Colonic mucosa (tissue), 4 donors: ENCODE measurements around the gene GIMAP2. TPM values are rescaled to one million over a fixed set of nuclear protein-coding genes. Genes with fewer than 3 reads are reported as not detected.

ENCODE experiments used
- DNase-seq: peaks from one replicate; pipeline ENCODE4 v3.0.0-alpha.2; 2020
- H3K27ac ChIP-seq: fragments of 200-600 bp; one replicate; pipeline ENCODE4 v1.8.0; 2021
- H3K27me3 ChIP-seq: fragments of 200-600 bp; one replicate; pipeline ENCODE4 v1.8.0; 2021
- H3K36me3 ChIP-seq: fragments of 200-600 bp; one replicate; pipeline ENCODE4 v1.8.0; 2021
- H3K4me1 ChIP-seq: fragments of 200-600 bp; one replicate; pipeline ENCODE4 v1.8.0; 2021; ENCODE audit warnings: mild to moderate bottlenecking
- H3K4me3 ChIP-seq: fragments of 200-600 bp; one replicate; pipeline ENCODE4 v1.8.0; 2021
- H3K9ac ChIP-seq, 2 donors: one replicate each; pipeline ENCODE4 v1.7.0; 2013; ENCODE audit warnings: control low read depth in 2 of 2, low read depth in 2 of 2, low read length in 2 of 2
- H3K9me3 ChIP-seq: fragments of 200-600 bp; one replicate; pipeline ENCODE4 v1.8.0; 2021
- intact Hi-C: fragments of 100-400 bp; cut with DNase I; formaldehyde crosslinking; loops from one replicate; pipeline ENCODE4 v1.14.1; 2022
- total RNA-seq, 2 donors: library from RNA; stranded (reverse); fragmentation: NEBNext Ultra II Directional in 1 of 2; extraction: Animal tissue kit (Norgen Biotek cat#: 25700) in 1 of 2; gene quantifications; one replicate each; pipeline ENCODE4 v1.2.1, GENCODE V29; 2021
- TF ChIP-seq, protein P1 (sequence below): fragments of 200-600 bp; IDR thresholded peaks from one replicate; pipeline ENCODE4 v1.8.0; 2022; ENCODE audit warnings: antibody characterized with exemption, mild to moderate bottlenecking
- donor health status: healthy.
- donor health status: DM: no; HTN: no; CAD: no.
- donor health status: DM: no; HTN: no; CAD: no.

The GIMAP2 gene
- total RNA-seq, 2 donors from 2014 or later = 6.5 to 6.9 TPM

DNA sequence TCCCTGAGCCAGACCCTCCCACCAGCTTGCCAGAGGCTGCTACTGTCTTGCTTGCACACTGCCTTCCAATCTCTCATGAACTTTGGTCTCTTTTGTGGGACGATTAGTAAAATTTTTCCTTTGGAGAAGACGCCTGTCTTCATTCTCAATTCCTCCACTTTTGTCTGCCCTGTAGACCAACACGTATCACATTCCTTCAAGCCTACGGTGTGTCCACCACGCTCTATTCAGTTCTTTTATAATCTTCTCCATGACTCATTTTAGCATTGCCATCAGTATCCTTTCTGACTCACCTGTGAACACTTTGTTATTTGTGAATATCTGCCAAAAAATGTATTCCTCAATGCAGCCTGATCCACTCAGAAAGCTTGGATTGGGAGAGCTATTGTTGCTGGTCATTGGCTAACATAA is 53.1 kb downstream of the GIMAP2 start:
- intact Hi-C loops = no loop called here
- no peaks in the 10 kb centered on the region for H3K4me1 ChIP-seq
- TF ChIP-seq, protein P1, sequence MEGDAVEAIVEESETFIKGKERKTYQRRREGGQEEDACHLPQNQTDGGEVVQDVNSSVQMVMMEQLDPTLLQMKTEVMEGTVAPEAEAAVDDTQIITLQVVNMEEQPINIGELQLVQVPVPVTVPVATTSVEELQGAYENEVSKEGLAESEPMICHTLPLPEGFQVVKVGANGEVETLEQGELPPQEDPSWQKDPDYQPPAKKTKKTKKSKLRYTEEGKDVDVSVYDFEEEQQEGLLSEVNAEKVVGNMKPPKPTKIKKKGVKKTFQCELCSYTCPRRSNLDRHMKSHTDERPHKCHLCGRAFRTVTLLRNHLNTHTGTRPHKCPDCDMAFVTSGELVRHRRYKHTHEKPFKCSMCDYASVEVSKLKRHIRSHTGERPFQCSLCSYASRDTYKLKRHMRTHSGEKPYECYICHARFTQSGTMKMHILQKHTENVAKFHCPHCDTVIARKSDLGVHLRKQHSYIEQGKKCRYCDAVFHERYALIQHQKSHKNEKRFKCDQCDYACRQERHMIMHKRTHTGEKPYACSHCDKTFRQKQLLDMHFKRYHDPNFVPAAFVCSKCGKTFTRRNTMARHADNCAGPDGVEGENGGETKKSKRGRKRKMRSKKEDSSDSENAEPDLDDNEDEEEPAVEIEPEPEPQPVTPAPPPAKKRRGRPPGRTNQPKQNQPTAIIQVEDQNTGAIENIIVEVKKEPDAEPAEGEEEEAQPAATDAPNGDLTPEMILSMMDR = no peak
- H3K9ac ChIP-seq = peak overlapping the region in 1 of 2 donors; percentile 62
- peak overlapping the region; percentile 67 for H3K27ac ChIP-seq
- H3K9me3 ChIP-seq = no peaks in the 10 kb centered on the region
- no peak for DNase-seq
- no peaks in the 10 kb centered on the region for H3K27me3 ChIP-seq
- no peaks in the 10 kb centered on the region for H3K36me3 ChIP-seq
- H3K4me3 ChIP-seq = peak overlapping the region; percentile 29

DNA sequence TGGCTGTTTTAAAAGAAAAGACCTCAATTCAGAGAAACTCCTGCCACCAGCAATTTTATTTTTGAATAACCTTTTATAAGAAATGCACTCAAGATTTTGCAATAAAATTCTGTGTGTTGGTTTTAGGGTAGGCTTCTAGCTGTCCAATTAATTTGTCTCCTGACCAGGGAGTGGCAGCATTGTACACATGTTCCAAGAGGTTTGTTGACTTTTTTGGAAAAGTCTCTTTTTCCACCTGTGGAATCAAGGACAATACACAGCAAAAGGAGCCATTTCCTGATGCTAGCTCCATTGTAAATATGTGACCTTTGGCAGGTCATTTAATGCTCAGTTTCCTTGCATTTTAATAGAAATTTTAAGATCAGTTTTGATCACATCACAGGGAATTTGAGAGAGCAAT is 53.5 kb downstream of the GIMAP2 start:
- H3K4me3 ChIP-seq = peak overlapping the region; percentile 29

DNA sequence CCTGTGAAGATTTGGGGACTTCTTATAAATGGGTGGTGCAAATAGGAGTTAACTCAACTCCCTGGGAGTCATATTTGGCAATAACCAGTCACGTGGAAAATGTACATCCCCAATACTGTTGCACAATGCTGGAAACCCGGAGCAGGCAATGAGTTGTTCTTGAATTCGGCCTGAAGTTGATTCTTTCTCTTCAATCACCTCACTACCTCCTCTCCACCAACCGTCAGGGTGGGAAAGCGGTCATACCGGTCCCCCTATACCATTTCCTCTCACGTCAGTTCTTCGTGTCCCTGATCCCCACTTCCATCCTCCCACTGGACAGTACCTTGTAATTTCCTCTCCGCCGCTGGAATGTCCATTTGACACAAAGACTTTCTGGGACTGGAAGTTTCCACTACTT is 54.5 kb downstream of the GIMAP2 start:
- intact Hi-C loops = no loop called here
- H3K4me3 ChIP-seq = peak overlapping the region; percentile 29

More for the DNA sequence above, 53.5 kb downstream of the GIMAP2 start:
- Histone ChIP-seq H3K9me3 (no peaks in the 10 kb centered on the region), H3K36me3 (no peaks in the 10 kb centered on the region), H3K4me1 (no peaks in the 10 kb centered on the region), H3K27me3 (no peaks in the 10 kb centered on the region), H3K27ac (peak overlapping the region; percentile 67), H3K9ac (peak overlapping the region in 1 of 2 donors; percentile 62)
- intact Hi-C loops = no loop called here
- DNase-seq = no peak
- TF ChIP-seq, protein P1 = no peak

DNA sequence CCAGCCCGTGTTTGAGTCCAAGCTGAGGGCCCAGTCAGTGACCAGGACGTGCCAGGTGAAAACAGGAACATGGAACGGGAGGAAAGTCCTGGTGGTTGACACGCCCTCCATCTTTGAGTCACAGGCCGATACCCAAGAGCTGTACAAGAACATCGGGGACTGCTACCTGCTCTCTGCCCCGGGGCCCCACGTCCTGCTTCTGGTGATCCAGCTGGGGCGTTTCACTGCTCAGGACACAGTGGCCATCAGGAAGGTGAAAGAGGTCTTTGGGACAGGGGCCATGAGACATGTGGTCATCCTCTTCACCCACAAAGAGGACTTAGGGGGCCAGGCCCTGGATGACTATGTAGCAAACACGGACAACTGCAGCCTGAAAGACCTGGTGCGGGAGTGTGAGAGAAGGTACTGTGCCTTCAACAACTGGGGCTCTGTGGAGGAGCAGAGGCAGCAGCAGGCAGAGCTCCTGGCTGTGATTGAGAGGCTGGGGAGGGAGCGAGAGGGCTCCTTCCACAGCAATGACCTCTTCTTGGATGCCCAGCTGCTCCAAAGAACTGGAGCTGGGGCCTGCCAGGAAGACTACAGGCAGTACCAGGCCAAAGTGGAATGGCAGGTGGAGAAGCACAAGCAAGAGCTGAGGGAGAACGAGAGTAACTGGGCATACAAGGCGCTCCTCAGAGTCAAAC is 56.9 kb downstream of the GIMAP2 start:
- peak overlapping the region in 1 of 2 donors; percentile 9 for H3K9ac ChIP-seq
- no peaks in the 10 kb centered on the region for H3K9me3 ChIP-seq
- H3K27me3 ChIP-seq = no peaks in the 10 kb centered on the region
- no peak overlapping the region for H3K27ac ChIP-seq
- intact Hi-C loops = no loop called here
- H3K4me1 ChIP-seq = no peaks in the 10 kb centered on the region
- H3K4me3 ChIP-seq = no peak overlapping the region
- no peak for DNase-seq
- TF ChIP-seq, protein P1 = no peak
- no peaks in the 10 kb centered on the region for H3K36me3 ChIP-seq

More for the DNA sequence above, 54.5 kb downstream of the GIMAP2 start:
- H3K27ac ChIP-seq = peak overlapping the region; percentile 67
- no peak for DNase-seq
- H3K9ac ChIP-seq = no peak overlapping the region
- H3K27me3 ChIP-seq = no peaks in the 10 kb centered on the region
- TF ChIP-seq, protein P1 = no peak
- H3K4me1 ChIP-seq = no peaks in the 10 kb centered on the region
- no peaks in the 10 kb centered on the region for H3K9me3 ChIP-seq
- no peaks in the 10 kb centered on the region for H3K36me3 ChIP-seq

Other genes starting within 250 kb of the GIMAP2 start
- 1 to 10 TPM; 3.4 to 4.5 TPM for gene GIMAP8, start 235.1 kb upstream of the GIMAP2 start, total RNA-seq
- gene GIMAP7, start 170.8 kb upstream of the GIMAP2 start, total RNA-seq = 1 to 10 TPM; 4.8 to 5.6 TPM
- gene GIMAP4, start 118.3 kb upstream of the GIMAP2 start, total RNA-seq = 10 to 100 TPM in 1 of 2 donors, 1 to 10 TPM in 1; 6.6 to 12.7 TPM
- 1 to 10 TPM; 4.8 to 7.1 TPM for gene GIMAP6, start 53.3 kb upstream of the GIMAP2 start, total RNA-seq
- 1 to 10 TPM in 1 of 2 donors, under 1 TPM in 1; 0.94 to 1.6 TPM for gene GIMAP1, start 30.9 kb downstream of the GIMAP2 start, total RNA-seq
- 1 to 10 TPM; 2.5 to 5.2 TPM for gene GIMAP5, start 51.7 kb downstream of the GIMAP2 start, total RNA-seq
- 100 to 1,000 TPM; 154 to 256 TPM for gene TMEM176B, start 114.7 kb downstream of the GIMAP2 start, total RNA-seq
- gene TMEM176A, start 115.1 kb downstream of the GIMAP2 start, total RNA-seq = 100 to 1,000 TPM; 130 to 170 TPM
- gene AOC1, start 166.8 kb downstream of the GIMAP2 start, total RNA-seq = 100 to 1,000 TPM; 308 to 353 TPM